Common myeloid progenitor, CD34-positive (primary cell): ENCODE results near the gene ARMC6.
A peak's percentile ranks its signal among the peaks of the same experiment; 100 is the strongest.

Experiments
- CTCF ChIA-PET: fragments of 350-600 bp; sonication (Branson Sonifier 250); formaldehyde crosslinking; loops from one replicate; lab custom pipeline; 2021; ENCODE audit warnings: antibody characterized with exemption; lab: Charles Lee
- POLR2A ChIA-PET: fragments of 350-600 bp; sonication (Branson Sonifier 250); formaldehyde crosslinking; loops from one replicate; lab custom pipeline; 2021; ENCODE audit warnings: antibody characterized with exemption; lab: Charles Lee
- DNase-seq, 3 donors: peaks; one replicate each; pipeline versions ENCODE4 v3.0.0 to v3.0.0-alpha.2; 2013
- H3K27ac ChIP-seq, 2 experiments: 1 replicate in 1 of 2; 2 replicates in 1 of 2; pipeline ENCODE4 v1.7.0; 2013; ENCODE audit warnings: inconsistent platforms in 2 of 2, low read length in 2 of 2, mild to moderate bottlenecking in 2 of 2, low read depth in 1 of 2, moderate library complexity in 1 of 2; ENCODE audit not compliant: severe bottlenecking in 2 of 2, insufficient read depth in 1 of 2, poor library complexity in 1 of 2
- H3K27me3 ChIP-seq, 5 experiments: replicated peaks in 2 of 5; 1 replicate in 3 of 5; 2 replicates in 2 of 5; pipeline versions ENCODE4 v1.6.1 to v1.7.0; 2013; ENCODE audit warnings: low read length in 4 of 5, mild to moderate bottlenecking in 2 of 5, moderate library complexity in 2 of 5, inconsistent platforms in 1 of 5; ENCODE audit not compliant: insufficient read depth in 5 of 5, control insufficient read depth in 4 of 5
- H3K36me3 ChIP-seq, 4 experiments: 1 replicate in 2 of 4; 2 replicates in 2 of 4; pipeline versions ENCODE4 v1.6.1 to v1.7.0; 2013; ENCODE audit warnings: low read length in 3 of 4, control low read depth in 1 of 4, mild to moderate bottlenecking in 1 of 4; ENCODE audit not compliant: control insufficient read depth in 4 of 4, insufficient read depth in 4 of 4
- H3K4me1 ChIP-seq, 4 experiments: 1 replicate in 3 of 4; 2 replicates in 1 of 4; pipeline versions ENCODE4 v1.6.1 to v1.7.1; 2013; ENCODE audit warnings: low read length in 3 of 4, mild to moderate bottlenecking in 3 of 4, control low read depth in 1 of 4, inconsistent platforms in 1 of 4, moderate library complexity in 1 of 4; ENCODE audit not compliant: control insufficient read depth in 4 of 4, insufficient read depth in 4 of 4; ENCODE audit errors: control extremely low read depth in 1 of 4
- H3K4me3 ChIP-seq, 7 experiments: 1 replicate in 4 of 7; 2 replicates in 3 of 7; pipeline versions ENCODE4 v1.5.1 to v1.7.0; 2013; ENCODE audit warnings: mild to moderate bottlenecking in 7 of 7, low read length in 6 of 7, moderate library complexity in 6 of 7, inconsistent platforms in 2 of 7, low read depth in 2 of 7, control low read depth in 1 of 7; ENCODE audit not compliant: insufficient read depth in 4 of 7, control insufficient read depth in 1 of 7; ENCODE audit errors: extremely low read depth in 1 of 7
- H3K9me3 ChIP-seq, 5 experiments: 1 replicate in 4 of 5; 2 replicates in 1 of 5; pipeline versions ENCODE4 v1.6.1 to v1.7.1; 2013; ENCODE audit warnings: low read length in 4 of 5, mild to moderate bottlenecking in 2 of 5, inconsistent platforms in 1 of 5, low read depth in 1 of 5, moderate library complexity in 1 of 5; ENCODE audit not compliant: control insufficient read depth in 4 of 5, insufficient read depth in 2 of 5; ENCODE audit errors: control extremely low read depth in 1 of 5
- WGBS: methylation state at CpG from one replicate; pipeline ENCODE4 v1.1.5; 2013; ENCODE audit not compliant: insufficient coverage; 5-methylcytosine and 5-hydroxymethylcytosine counted together

ARMC6 gene

GRCh38 chr19:18991006-18991405 is 42.4 kb upstream of the ARMC6 start:
- ChIA-PET CTCF (no interaction called here), POLR2A (no interaction called here)
- no peak overlapping the region for H3K27ac ChIP-seq

GRCh38 chr19:18991468-18991867 is 41.9 kb upstream of the ARMC6 start:
- CTCF ChIA-PET = interaction anchor here (0.6 kb wide), 1 partner anchor 19 kb away, joined by 3 read pairs; no protein-coding TSS in a partner anchor
- DNase-seq = no peak
- Histone ChIP-seq H3K4me1 (peaks cover 0 to 2% (median 0%) of the 10 kb centered on the region in 4 experiments), H3K9me3 (no peaks in the 10 kb centered on the region), H3K36me3 (peaks cover 7 to 47% (median 38%) of the 10 kb centered on the region in 4 experiments), H3K4me3 (no peak overlapping the region), H3K27me3 (peaks cover 0 to 7% (median 0%) of the 10 kb centered on the region in 5 experiments), H3K27ac (no peak overlapping the region)
- WGBS = 100% methylated on average over 3 of the region's 14 CpGs
- POLR2A ChIA-PET = no interaction called here

More at GRCh38 chr19:18991006-18991405, 42.4 kb upstream of the ARMC6 start:
- Histone ChIP-seq H3K4me1 (peaks cover 0 to 2% (median under 1%) of the 10 kb centered on the region in 4 experiments), H3K9me3 (no peaks in the 10 kb centered on the region), H3K36me3 (peaks cover 7 to 47% (median 37%) of the 10 kb centered on the region in 4 experiments), H3K27me3 (peaks cover 0 to 7% (median 0%) of the 10 kb centered on the region in 5 experiments), H3K4me3 (no peak overlapping the region)
- no peak for DNase-seq
- 100% methylated on average over 12 of the region's 16 CpGs for WGBS

GRCh38 chr19:18992696-18993095 is 40.7 kb upstream of the ARMC6 start:
- Histone ChIP-seq H3K4me3 (no peak overlapping the region), H3K27me3 (peaks cover 0 to 3% (median 0%) of the 10 kb centered on the region in 5 experiments), H3K9me3 (no peaks in the 10 kb centered on the region), H3K36me3 (peaks cover 7 to 57% (median 43%) of the 10 kb centered on the region in 4 experiments), H3K4me1 (no peaks in the 10 kb centered on the region), H3K27ac (no peak overlapping the region)
- CTCF ChIA-PET = no interaction called here
- 100% methylated on average over 8 of the region's 8 CpGs for WGBS
- POLR2A ChIA-PET = no interaction called here
- no peak for DNase-seq

GRCh38 chr19:18993115-18993514 is 40.3 kb upstream of the ARMC6 start:
- no peaks in the 10 kb centered on the region for H3K9me3 ChIP-seq
- H3K4me3 ChIP-seq = no peak overlapping the region
- H3K27me3 ChIP-seq = peaks cover 0 to 2% (median 0%) of the 10 kb centered on the region in 5 experiments
- H3K4me1 ChIP-seq = no peaks in the 10 kb centered on the region
- ChIA-PET POLR2A (no interaction called here), CTCF (no interaction called here)
- peaks cover 7 to 61% (median 47%) of the 10 kb centered on the region in 4 experiments for H3K36me3 ChIP-seq
- WGBS = 98% methylated on average over 10 of the region's 10 CpGs
- H3K27ac ChIP-seq = no peak overlapping the region
- DNase-seq = no peak

- DNase-seq = peak; percentile 42 to 64 (median 61)
- Histone ChIP-seq H3K4me1 (peaks cover 0 to 19% (median 17%) of the 10 kb centered on the region in 4 experiments), H3K27me3 (no peaks in the 10 kb centered on the region), H3K9me3 (no peaks in the 10 kb centered on the region), H3K36me3 (peaks cover 7 to 86% (median 51%) of the 10 kb centered on the region in 4 experiments), H3K27ac (no peak overlapping the region), H3K4me3 (no peak overlapping the region)
- WGBS = 93% methylated on average over 5 of the region's 5 CpGs
- ChIA-PET POLR2A (no interaction called here), CTCF (interaction anchor here (1.5 to 1.6 kb wide), 2 partner anchors 9 to 11 kb away, joined by 3 to 9 read pairs; no protein-coding TSS in a partner anchor)
These were observed 37.6 kb upstream of the ARMC6 start for GRCh38 chr19:18995804-18996241.

- Histone ChIP-seq H3K36me3 (peaks cover 7 to 84% (median 50%) of the 10 kb centered on the region in 4 experiments), H3K27me3 (no peaks in the 10 kb centered on the region), H3K9me3 (no peaks in the 10 kb centered on the region), H3K27ac (no peak overlapping the region), H3K4me1 (peaks cover 0 to 19% (median 17%) of the 10 kb centered on the region in 4 experiments), H3K4me3 (no peak overlapping the region)
- DNase-seq = no peak
- CTCF ChIA-PET = interaction anchor here (1.5 to 1.6 kb wide), 2 partner anchors 10 to 12 kb away, joined by 3 to 9 read pairs; no protein-coding TSS in a partner anchor
- POLR2A ChIA-PET = no interaction called here
- 96% methylated on average over 10 of the region's 10 CpGs for WGBS
These were observed 37.1 kb upstream of the ARMC6 start for GRCh38 chr19:18996351-18996750.

- Histone ChIP-seq H3K27ac (no peak overlapping the region), H3K4me1 (peaks cover 0 to 19% (median 17%) of the 10 kb centered on the region in 4 experiments), H3K4me3 (no peak overlapping the region), H3K36me3 (peaks cover 7 to 84% (median 51%) of the 10 kb centered on the region in 4 experiments), H3K9me3 (no peaks in the 10 kb centered on the region), H3K27me3 (no peaks in the 10 kb centered on the region)
- 100% methylated on average over 4 of the region's 6 CpGs for WGBS
- DNase-seq = no peak
- ChIA-PET CTCF (interaction anchor here (1.4 to 1.5 kb wide), 2 partner anchors 10 to 12 kb away, joined by 3 read pairs; no protein-coding TSS in a partner anchor), POLR2A (no interaction called here)
These were observed 36.5 kb upstream of the ARMC6 start for GRCh38 chr19:18996796-18997394.
